Measurements from ENCODE around the gene MCRIP2. TPM values are rescaled to one million over a fixed set of nuclear protein-coding genes. Genes with fewer than 3 reads are reported as not detected.

The MCRIP2 gene
- total RNA-seq, 1 experiment from 2014 or later: 41.7 TPM

GRCh38 chr16:693364-693763 lies 51.7 kb downstream of the MCRIP2 start:
- Histone ChIP-seq H3K9me3 (ENCODE audit: low read length) (no peaks in the 10 kb centered on the region), H3K27me3 (ENCODE audit: low read length) (no peaks in the 10 kb centered on the region), H3K4me1 (ENCODE audit: low read length) (peaks cover 34% of the 10 kb centered on the region), H3K79me2 (ENCODE audit: low read length) (peaks cover 6% of the 10 kb centered on the region; the same call in 1 of the 2 replicates), H4K20me1 (ENCODE audit: insufficient read depth, low read depth, low read length) (no peaks in the 10 kb centered on the region), H3K9ac (ENCODE audit: low read length) (no peak overlapping the region; the same call in 1 of the 2 replicates), H3K36me3 (ENCODE audit: insufficient read depth, low read length) (no peaks in the 10 kb centered on the region), H3K9me2 (replicated peaks; ENCODE audit: insufficient read depth, low read length) (no peaks in the 10 kb centered on the region; the same call in 1 of the 2 replicates), H2AFZ (ENCODE audit: low read length) (0 out of 2 replicates have a peak overlapping the region, but pooled peaks have one; percentile 5), H3K4me3 (ENCODE audit: low read length) (no peak overlapping the region; the same call in 1 of the 2 replicates), H3K27ac (ENCODE audit: low read length) (no peak overlapping the region), H3K4me2 (ENCODE audit: low read depth, low read length, poor library complexity, severe bottlenecking) (peak overlapping the region; percentile 74)
- DNase-seq: no peak

GRCh38 chr16:693766-694165 lies 52.1 kb downstream of the MCRIP2 start:
- Histone ChIP-seq H3K9ac (ENCODE audit: low read length) (peak overlapping the region; percentile 74; the same call in 1 of the 2 replicates), H3K4me2 (ENCODE audit: low read depth, low read length, poor library complexity, severe bottlenecking) (peak overlapping the region; percentile 74), H3K4me3 (ENCODE audit: low read length) (no peak overlapping the region; the same call in 1 of the 2 replicates), H2AFZ (ENCODE audit: low read length) (0 out of 2 replicates have a peak overlapping the region, but pooled peaks have one; percentile 5), H3K9me2 (replicated peaks; ENCODE audit: insufficient read depth, low read length) (no peaks in the 10 kb centered on the region; the same call in 1 of the 2 replicates), H4K20me1 (ENCODE audit: insufficient read depth, low read depth, low read length) (no peaks in the 10 kb centered on the region), H3K27ac (ENCODE audit: low read length) (no peak overlapping the region), H3K4me1 (ENCODE audit: low read length) (peaks cover 32% of the 10 kb centered on the region), H3K79me2 (ENCODE audit: low read length) (peaks cover 6% of the 10 kb centered on the region; the same call in 1 of the 2 replicates), H3K27me3 (ENCODE audit: low read length) (no peaks in the 10 kb centered on the region), H3K36me3 (ENCODE audit: insufficient read depth, low read length) (no peaks in the 10 kb centered on the region), H3K9me3 (ENCODE audit: low read length) (no peaks in the 10 kb centered on the region)
- peak; percentile 75 for DNase-seq

DNA sequence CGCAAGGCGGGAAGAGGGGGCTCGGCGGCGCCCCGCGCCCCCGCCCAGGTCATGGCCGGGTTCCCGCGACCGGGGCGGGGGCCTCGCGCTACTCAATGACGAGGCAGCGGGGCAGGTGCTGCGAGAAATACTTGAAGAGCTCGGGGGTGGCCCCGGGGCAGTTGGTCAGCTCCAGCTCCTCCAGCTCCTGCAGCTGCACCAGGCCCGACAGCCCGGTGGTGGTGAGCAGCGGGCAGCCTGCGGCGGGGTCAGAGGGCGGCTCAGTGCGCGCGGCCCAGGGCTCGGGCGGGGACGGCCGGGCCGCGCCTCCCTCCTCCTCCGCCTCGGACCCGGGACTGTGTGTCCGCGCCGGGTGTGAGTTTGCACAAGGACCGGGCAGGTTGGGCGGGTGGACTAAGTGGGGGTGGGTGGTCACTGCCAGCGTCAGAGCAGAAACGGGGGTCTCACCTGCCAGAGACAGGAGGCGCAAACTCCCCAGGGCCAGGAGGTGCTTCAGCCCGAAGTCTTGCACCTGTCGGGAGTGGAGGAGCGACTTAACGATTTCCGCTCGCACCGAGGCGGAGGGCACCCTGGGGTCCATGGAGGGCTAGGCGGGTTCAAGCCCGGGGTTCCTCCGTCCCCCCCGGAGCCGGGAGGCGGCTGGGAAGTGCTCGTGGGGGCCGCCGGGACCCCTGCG lies 52.7 kb downstream of the MCRIP2 start:
- Histone ChIP-seq H3K9ac (ENCODE audit: low read length) (peak overlapping the region; percentile 74), H2AFZ (ENCODE audit: low read length) (no peak overlapping the region), H3K27ac (ENCODE audit: low read length) (no peak overlapping the region), H3K4me2 (ENCODE audit: low read depth, low read length, poor library complexity, severe bottlenecking) (peak overlapping the region; percentile 74), H3K4me3 (ENCODE audit: low read length) (peak overlapping the region; percentile 67; the same call in 1 of the 2 replicates), H3K79me2 (ENCODE audit: low read length) (peaks cover 6% of the 10 kb centered on the region; the same call in 1 of the 2 replicates), H3K9me2 (replicated peaks; ENCODE audit: insufficient read depth, low read length) (no peaks in the 10 kb centered on the region; the same call in 1 of the 2 replicates), H3K36me3 (ENCODE audit: insufficient read depth, low read length) (no peaks in the 10 kb centered on the region), H4K20me1 (ENCODE audit: insufficient read depth, low read depth, low read length) (no peaks in the 10 kb centered on the region), H3K4me1 (ENCODE audit: low read length) (peaks cover 26% of the 10 kb centered on the region), H3K9me3 (ENCODE audit: low read length) (no peaks in the 10 kb centered on the region), H3K27me3 (ENCODE audit: low read length) (no peaks in the 10 kb centered on the region)
- no peak for DNase-seq

- H3K9me2 ChIP-seq (replicated peaks; ENCODE audit: insufficient read depth, low read length): no peaks in the 10 kb centered on the region; the same call in 1 of the 2 replicates
- DNase-seq: no peak
- H3K4me2 ChIP-seq (ENCODE audit: low read depth, low read length, poor library complexity, severe bottlenecking): peak overlapping the region; percentile 74
- no peaks in the 10 kb centered on the region; the same call in 1 of the 2 replicates for H3K79me2 ChIP-seq (ENCODE audit: low read length)
- H3K27ac ChIP-seq (ENCODE audit: low read length): no peak overlapping the region
- H3K27me3 ChIP-seq (ENCODE audit: low read length): no peaks in the 10 kb centered on the region
- no peaks in the 10 kb centered on the region for H4K20me1 ChIP-seq (ENCODE audit: insufficient read depth, low read depth, low read length)
- no peak overlapping the region for H2AFZ ChIP-seq (ENCODE audit: low read length)
- peak overlapping the region; percentile 74 for H3K9ac ChIP-seq (ENCODE audit: low read length)
- H3K4me3 ChIP-seq (ENCODE audit: low read length): peak overlapping the region; percentile 67
- H3K4me1 ChIP-seq (ENCODE audit: low read length): peaks cover 23% of the 10 kb centered on the region
- H3K9me3 ChIP-seq (ENCODE audit: low read length): no peaks in the 10 kb centered on the region
- no peaks in the 10 kb centered on the region for H3K36me3 ChIP-seq (ENCODE audit: insufficient read depth, low read length)
Measured at GRCh38 chr16:694863-695354, 53.3 kb downstream of the MCRIP2 start.

GRCh38 chr16:695355-696089 lies 53.9 kb downstream of the MCRIP2 start:
- Histone ChIP-seq H3K4me2 (ENCODE audit: low read depth, low read length, poor library complexity, severe bottlenecking) (peak overlapping the region; percentile 90), H3K4me3 (ENCODE audit: low read length) (peak overlapping the region; percentile 65; the same call in 1 of the 2 replicates), H3K9me2 (replicated peaks; ENCODE audit: insufficient read depth, low read length) (no peaks in the 10 kb centered on the region; the same call in 1 of the 2 replicates), H3K9me3 (ENCODE audit: low read length) (no peaks in the 10 kb centered on the region), H3K27ac (ENCODE audit: low read length) (no peak overlapping the region), H4K20me1 (ENCODE audit: insufficient read depth, low read depth, low read length) (no peaks in the 10 kb centered on the region), H3K27me3 (ENCODE audit: low read length) (no peaks in the 10 kb centered on the region), H3K36me3 (ENCODE audit: insufficient read depth, low read length) (no peaks in the 10 kb centered on the region), H3K9ac (ENCODE audit: low read length) (peak overlapping the region; percentile 79), H3K79me2 (ENCODE audit: low read length) (no peaks in the 10 kb centered on the region), H3K4me1 (ENCODE audit: low read length) (peaks cover 23% of the 10 kb centered on the region), H2AFZ (ENCODE audit: low read length) (peak overlapping the region; percentile 89; the same call in 1 of the 2 replicates)
- peak; percentile 87 for DNase-seq

Other genes with a start within 250 kb of the MCRIP2 start
- gene NME4, start 244.6 kb upstream of the MCRIP2 start, total RNA-seq (2014; rRNA removed; shearing (Covaris generic); ENCODE audit: low replicate concordance): 102 and 190 TPM in 2 replicates
- gene DECR2, start 239.9 kb upstream of the MCRIP2 start, total RNA-seq (2014; rRNA removed; shearing (Covaris generic); ENCODE audit: low replicate concordance): 5.3 and 10.4 TPM in 2 replicates
- 6.0 and 17.2 TPM in 2 replicates for gene RAB11FIP3, start 216.2 kb upstream of the MCRIP2 start, total RNA-seq (2014; rRNA removed; shearing (Covaris generic); ENCODE audit: low replicate concordance)
- 26.7 and 51.3 TPM in 2 replicates for gene CAPN15, start 114.1 kb upstream of the MCRIP2 start, total RNA-seq (2014; rRNA removed; shearing (Covaris generic); ENCODE audit: low replicate concordance)
- not detected in 2 replicates for gene PRR35, start 81.4 kb upstream of the MCRIP2 start, total RNA-seq (2014; rRNA removed; shearing (Covaris generic); ENCODE audit: low replicate concordance)
- gene NHLRC4, start 74.8 kb upstream of the MCRIP2 start, total RNA-seq (2014; rRNA removed; shearing (Covaris generic); ENCODE audit: low replicate concordance): 3.7 and 5.9 TPM in 2 replicates
- gene PIGQ, start 71.9 kb upstream of the MCRIP2 start, total RNA-seq (2014; rRNA removed; shearing (Covaris generic); ENCODE audit: low replicate concordance): 35.7 and 64.3 TPM in 2 replicates
- gene RAB40C, start 51.8 kb upstream of the MCRIP2 start, total RNA-seq (2014; rRNA removed; shearing (Covaris generic); ENCODE audit: low replicate concordance): 5.9 and 11.3 TPM in 2 replicates
- gene WFIKKN1, start 10.8 kb upstream of the MCRIP2 start, total RNA-seq (2014; rRNA removed; shearing (Covaris generic); ENCODE audit: low replicate concordance): 0.22 TPM in 1 of 2 replicates, not detected in the other
- gene METTL26, start 5.5 kb upstream of the MCRIP2 start, total RNA-seq (2014; rRNA removed; shearing (Covaris generic); ENCODE audit: low replicate concordance): 149 and 293 TPM in 2 replicates
- gene WDR90, start 7.5 kb downstream of the MCRIP2 start, total RNA-seq (2014; rRNA removed; shearing (Covaris generic); ENCODE audit: low replicate concordance): 37.2 and 55.2 TPM in 2 replicates
- gene RHOT2, start 26.3 kb downstream of the MCRIP2 start, total RNA-seq (2014; rRNA removed; shearing (Covaris generic); ENCODE audit: low replicate concordance): 73.8 and 114 TPM in 2 replicates
- 3.6 and 15.2 TPM in 2 replicates for gene RHBDL1, start 33.8 kb downstream of the MCRIP2 start, total RNA-seq (2014; rRNA removed; shearing (Covaris generic); ENCODE audit: low replicate concordance)
- 142 and 145 TPM in 2 replicates for gene STUB1, start 38.6 kb downstream of the MCRIP2 start, total RNA-seq (2014; rRNA removed; shearing (Covaris generic); ENCODE audit: low replicate concordance)
- gene JMJD8, start 42.5 kb downstream of the MCRIP2 start, total RNA-seq (2014; rRNA removed; shearing (Covaris generic); ENCODE audit: low replicate concordance): 27.6 and 28.1 TPM in 2 replicates
- gene WDR24, start 48.6 kb downstream of the MCRIP2 start, total RNA-seq (2014; rRNA removed; shearing (Covaris generic); ENCODE audit: low replicate concordance): 4.5 and 8.2 TPM in 2 replicates
- gene FBXL16, start 64.0 kb downstream of the MCRIP2 start, total RNA-seq (2014; rRNA removed; shearing (Covaris generic); ENCODE audit: low replicate concordance): 0.48 and 2.1 TPM in 2 replicates
- gene METRN, start 73.3 kb downstream of the MCRIP2 start, total RNA-seq (2014; rRNA removed; shearing (Covaris generic); ENCODE audit: low replicate concordance): 25.2 and 132 TPM in 2 replicates
- 19.8 and 53.3 TPM in 2 replicates for gene ANTKMT, start 79.3 kb downstream of the MCRIP2 start, total RNA-seq (2014; rRNA removed; shearing (Covaris generic); ENCODE audit: low replicate concordance)
- 29.4 and 110 TPM in 2 replicates for gene CCDC78, start 84.6 kb downstream of the MCRIP2 start, total RNA-seq (2014; rRNA removed; shearing (Covaris generic); ENCODE audit: low replicate concordance)
- 57.4 and 159 TPM in 2 replicates for gene HAGHL, start 85.3 kb downstream of the MCRIP2 start, total RNA-seq (2014; rRNA removed; shearing (Covaris generic); ENCODE audit: low replicate concordance)
- gene CIAO3, start 99.2 kb downstream of the MCRIP2 start, total RNA-seq (2014; rRNA removed; shearing (Covaris generic); ENCODE audit: low replicate concordance): 32.1 and 77.4 TPM in 2 replicates
- gene MSLN, start 118.9 kb downstream of the MCRIP2 start, total RNA-seq (2014; rRNA removed; shearing (Covaris generic); ENCODE audit: low replicate concordance): 0.47 TPM in 1 of 2 replicates, not detected in the other
- gene RPUSD1, start 146.6 kb downstream of the MCRIP2 start, total RNA-seq (2014; rRNA removed; shearing (Covaris generic); ENCODE audit: low replicate concordance): 26.6 and 61.1 TPM in 2 replicates
- gene CHTF18, start 146.8 kb downstream of the MCRIP2 start, total RNA-seq (2014; rRNA removed; shearing (Covaris generic); ENCODE audit: low replicate concordance): 7.9 and 35.2 TPM in 2 replicates
- not detected in 2 replicates for gene GNG13, start 158.9 kb downstream of the MCRIP2 start, total RNA-seq (2014; rRNA removed; shearing (Covaris generic); ENCODE audit: low replicate concordance)